Sigmoid colon (tissue), 7 donors: ENCODE measurements around the gene GFOD2. TPM values are rescaled to one million over a fixed set of nuclear protein-coding genes. Genes with fewer than 3 reads are reported as not detected.

Experiments
- DNase-seq: peaks from one replicate; pipeline ENCODE4 v3.0.0-alpha.2; 2019
- H3K27ac ChIP-seq, 4 donors: fragments of 200-600 bp; sonication (generic); one replicate each; pipeline ENCODE4 v1.5.1; 2016 to 2019; ENCODE audit warnings: mild to moderate bottlenecking in 1 of 4
- H3K27me3 ChIP-seq, 3 donors: fragments of 200-600 bp; sonication (generic); one replicate each; pipeline ENCODE4 v1.5.1; 2019; ENCODE audit warnings: mild to moderate bottlenecking in 1 of 3
- H3K36me3 ChIP-seq, 4 donors: fragments of 200-600 bp; sonication (generic); one replicate each; pipeline ENCODE4 v1.5.1; 2016 to 2019
- H3K4me1 ChIP-seq, 4 donors: fragments of 200-600 bp; sonication (generic); one replicate each; pipeline ENCODE4 v1.5.1; 2017 to 2019
- H3K4me3 ChIP-seq, 4 donors: fragments of 200-600 bp; sonication (generic); one replicate each; pipeline ENCODE4 v1.5.1; 2017 to 2019; ENCODE audit warnings: mild to moderate bottlenecking in 2 of 4, moderate library complexity in 1 of 4
- H3K9me3 ChIP-seq, 4 donors: fragments of 200-600 bp in 3 of 4; sonication (generic) in 3 of 4; one replicate each; pipeline versions ENCODE4 v1.5.1 to v1.6.1; 2013 to 2019
- EP300 ChIP-seq, 4 donors: sonication (generic); formaldehyde crosslinking; IDR thresholded peaks; one replicate each; pipeline ENCODE4 v1.6.1; 2017; ENCODE audit warnings: antibody characterized with exemption in 4 of 4
- POLR2A ChIP-seq, 2 donors: fragments of 450-650 bp; IDR thresholded peaks; one replicate each; pipeline ENCODE4 v1.6.1; 2016; ENCODE audit warnings: antibody characterized with exemption in 2 of 2, mild to moderate bottlenecking in 2 of 2, moderate library complexity in 2 of 2
- POLR2AphosphoS5 ChIP-seq, 4 donors: sonication (generic); formaldehyde crosslinking; IDR thresholded peaks; one replicate each; pipeline ENCODE4 v1.6.1; 2017; ENCODE audit warnings: antibody characterized with exemption in 4 of 4
- WGBS, 2 donors: extraction: QIAGEN DNeasy Blood & Tissue Kit; methylation state at CpG; one replicate each; pipeline ENCODE4 v1.1.7; 2013; 5-methylcytosine and 5-hydroxymethylcytosine counted together
- intact Hi-C: fragments of 100-400 bp; cut with DNase I; formaldehyde crosslinking; loops from one replicate; pipeline ENCODE4 v1.15.1; 2023
- polyA plus RNA-seq, 3 donors: library from polyadenylated mRNA; stranded (reverse); fragments of 200-250 nt; gene quantifications; one replicate each; pipeline ENCODE4 v1.2.3, GENCODE V29; 2013
- total RNA-seq, 4 donors: library from RNA; depleted of rRNA; stranded (reverse); fragments of >200 nt; gene quantifications; one replicate each; pipeline ENCODE4 v1.1.0, GENCODE V29; 2016
- TF ChIP-seq, protein P1 (sequence below), 4 experiments: fragments of 450-650 bp in 3 of 4; fragments of 200-600 bp in 1 of 4; IDR thresholded peaks; one replicate each; pipeline ENCODE4 v1.5.1; 2016 to 2019; ENCODE audit warnings: antibody characterized with exemption in 4 of 4, mild to moderate bottlenecking in 3 of 4, moderate library complexity in 2 of 4
- donor health status: healthy with polysubstance abuse.
- donor health status: Bipolar disorder and iron deficiency.
- donor health status: healthy.

The GFOD2 gene
- total and polyA plus RNA-seq, 7 donors = 8.1 to 19.5 (median 13.8) TPM

DNA sequence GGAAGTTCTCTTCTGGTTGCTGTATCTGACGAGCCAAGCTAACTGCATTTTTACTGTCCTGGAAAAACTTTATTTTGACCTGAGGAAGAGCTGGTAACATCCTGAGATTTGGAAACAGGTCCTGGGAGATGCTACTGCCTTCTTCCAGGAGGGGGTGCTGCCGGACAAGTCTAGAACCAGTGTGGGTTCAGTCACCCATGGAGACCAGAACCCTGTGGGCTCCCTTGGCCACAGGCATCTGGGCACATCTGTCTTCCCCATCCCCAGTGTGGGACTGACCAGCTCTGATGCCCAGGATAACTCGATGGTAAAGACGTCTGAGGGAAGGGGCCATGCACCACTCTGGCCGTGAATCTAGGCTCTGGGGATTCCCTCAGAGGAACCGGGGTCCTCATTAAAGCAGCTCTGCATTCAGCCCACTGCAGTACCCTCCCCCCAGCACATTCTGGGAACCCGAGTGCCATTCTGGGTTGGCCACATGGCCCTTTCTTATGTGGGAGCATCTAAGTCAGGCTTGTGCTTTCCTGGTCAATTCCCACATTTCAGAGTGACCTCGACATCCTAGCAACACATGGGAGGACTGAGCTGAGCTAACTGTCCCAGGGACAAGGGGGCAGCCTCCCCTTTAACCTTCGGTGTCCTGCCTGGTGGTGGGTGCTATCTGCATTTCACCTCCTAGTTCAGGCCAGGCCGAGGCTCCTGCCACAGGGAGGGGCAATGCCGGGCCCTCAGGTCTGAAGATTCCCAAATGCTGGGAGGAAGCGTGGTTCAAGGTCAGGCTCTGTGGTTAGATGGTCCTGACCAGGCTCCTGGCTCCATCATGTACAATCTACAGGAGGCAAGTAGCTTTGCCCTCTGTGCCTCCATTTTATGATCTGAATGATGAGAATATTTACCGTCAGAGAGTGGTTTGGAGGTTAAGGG is 46.1 kb downstream of the GFOD2 start:
- TF ChIP-seq, protein P1, sequence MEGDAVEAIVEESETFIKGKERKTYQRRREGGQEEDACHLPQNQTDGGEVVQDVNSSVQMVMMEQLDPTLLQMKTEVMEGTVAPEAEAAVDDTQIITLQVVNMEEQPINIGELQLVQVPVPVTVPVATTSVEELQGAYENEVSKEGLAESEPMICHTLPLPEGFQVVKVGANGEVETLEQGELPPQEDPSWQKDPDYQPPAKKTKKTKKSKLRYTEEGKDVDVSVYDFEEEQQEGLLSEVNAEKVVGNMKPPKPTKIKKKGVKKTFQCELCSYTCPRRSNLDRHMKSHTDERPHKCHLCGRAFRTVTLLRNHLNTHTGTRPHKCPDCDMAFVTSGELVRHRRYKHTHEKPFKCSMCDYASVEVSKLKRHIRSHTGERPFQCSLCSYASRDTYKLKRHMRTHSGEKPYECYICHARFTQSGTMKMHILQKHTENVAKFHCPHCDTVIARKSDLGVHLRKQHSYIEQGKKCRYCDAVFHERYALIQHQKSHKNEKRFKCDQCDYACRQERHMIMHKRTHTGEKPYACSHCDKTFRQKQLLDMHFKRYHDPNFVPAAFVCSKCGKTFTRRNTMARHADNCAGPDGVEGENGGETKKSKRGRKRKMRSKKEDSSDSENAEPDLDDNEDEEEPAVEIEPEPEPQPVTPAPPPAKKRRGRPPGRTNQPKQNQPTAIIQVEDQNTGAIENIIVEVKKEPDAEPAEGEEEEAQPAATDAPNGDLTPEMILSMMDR (IDR thresholded peaks at IDR 0.05) = peak in 3 of 4 experiments; percentile 57 to 74 (median 66)
- TF ChIP-seq POLR2A (IDR thresholded peaks at IDR 0.05) = no peak
- Histone ChIP-seq H3K27me3 (no peaks in the 10 kb centered on the region), H3K36me3 (no peaks in the 10 kb centered on the region), H3K4me3 (no peak overlapping the region), H3K4me1 (peaks cover 0 to 27% (median 24%) of the 10 kb centered on the region in 4 donors), H3K27ac (peak overlapping the region; percentile 58 to 72 (median 70)), H3K9me3 (no peaks in the 10 kb centered on the region)
- intact Hi-C loops = loop anchor here (2.0 to 5.0 kb wide), 2 partner anchors 46 to 144 kb away; partner anchors contain the start of gene GFOD2
- 28 to 54% methylated on average over 13 of the region's 13 CpGs for WGBS, 2 donors
- peak; percentile 83 for DNase-seq

GRCh38 chr16:67672306-67672705 is 46.8 kb downstream of the GFOD2 start:
- no peak for DNase-seq
- Histone ChIP-seq H3K27me3 (no peaks in the 10 kb centered on the region), H3K4me3 (no peak overlapping the region), H3K4me1 (peaks cover 0 to 33% (median 29%) of the 10 kb centered on the region in 4 donors), H3K27ac (peak overlapping the region in 1 of 4 donors; percentile 71), H3K36me3 (no peaks in the 10 kb centered on the region), H3K9me3 (no peaks in the 10 kb centered on the region)
- TF ChIP-seq, protein P1 (IDR thresholded peaks at IDR 0.05) = no peak
- TF ChIP-seq POLR2A (IDR thresholded peaks at IDR 0.05) (no peak), EP300 (IDR thresholded peaks at IDR 0.05) (no peak), POLR2AphosphoS5 (IDR thresholded peaks at IDR 0.05) (no peak)
- intact Hi-C loops = loop anchor here (2.0 to 5.0 kb wide), 2 partner anchors 46 to 145 kb away; partner anchors contain the start of gene GFOD2
- WGBS, 2 donors = 14 to 45% methylated on average over 4 of the region's 4 CpGs

DNA sequence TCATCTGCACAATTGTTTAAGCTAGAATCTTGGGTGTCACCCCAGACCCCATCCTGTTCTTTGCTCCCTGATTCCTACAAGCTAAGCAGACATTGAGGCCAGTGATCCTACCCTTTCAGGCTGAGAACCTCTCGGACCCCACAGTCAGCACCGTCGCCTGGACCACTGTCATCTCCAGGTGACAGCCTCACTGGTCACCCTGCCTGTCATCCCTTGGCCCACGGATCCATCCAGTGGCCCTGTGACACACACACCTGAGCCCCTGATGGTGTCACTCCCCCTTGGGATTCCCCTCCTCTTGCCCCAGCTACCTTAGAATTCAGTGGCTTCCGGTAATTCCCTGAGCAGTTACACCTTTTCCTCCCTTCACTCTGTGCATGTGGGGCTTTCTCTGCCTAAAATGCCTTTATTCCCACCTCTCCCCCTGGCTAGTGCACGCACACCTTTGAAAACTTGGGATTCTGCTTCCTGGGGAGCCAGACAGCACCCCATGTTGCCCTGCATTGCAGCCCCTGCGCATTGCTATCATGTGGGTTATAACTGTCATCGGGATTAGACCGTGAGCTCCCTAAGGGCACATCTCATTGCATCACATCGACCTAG is 49.5 kb downstream of the GFOD2 start:
- no peak overlapping the region for H3K27ac ChIP-seq
- WGBS, 2 donors = 93% methylated on average over 10 of the region's 10 CpGs
- H3K4me1 ChIP-seq = peaks cover 0 to 50% (median 44%) of the 10 kb centered on the region in 4 donors
- TF ChIP-seq, protein P1 (IDR thresholded peaks at IDR 0.05) = no peak
- TF ChIP-seq POLR2A (IDR thresholded peaks at IDR 0.05) = no peak
- no peak for TF ChIP-seq POLR2AphosphoS5 (IDR thresholded peaks at IDR 0.05)
- TF ChIP-seq EP300 (IDR thresholded peaks at IDR 0.05) = no peak
- no peak for DNase-seq
- intact Hi-C loops = loop anchor here (5.0 kb wide), 3 partner anchors 122 to 187 kb away; partner anchors contain the start of genes AGRP and ATP6V0D1
- no peak overlapping the region for H3K4me3 ChIP-seq
- no peaks in the 10 kb centered on the region for H3K9me3 ChIP-seq
- H3K36me3 ChIP-seq = no peaks in the 10 kb centered on the region
- no peaks in the 10 kb centered on the region for H3K27me3 ChIP-seq

GRCh38 chr16:67668495-67669157 is 50.5 kb downstream of the GFOD2 start:
- no peak for DNase-seq
- peaks cover 0 to 8% (median under 1%) of the 10 kb centered on the region in 4 donors for H3K36me3 ChIP-seq
- H3K27ac ChIP-seq = peak overlapping the region; percentile 91 to 95 (median 92)

More at GRCh38 chr16:67668495-67669157, 50.5 kb downstream of the GFOD2 start:
- WGBS, 2 donors = 76 to 84% methylated on average over 6 of the region's 6 CpGs
- Histone ChIP-seq H3K4me3 (no peak overlapping the region), H3K27me3 (no peaks in the 10 kb centered on the region), H3K9me3 (no peaks in the 10 kb centered on the region), H3K4me1 (peaks cover 0 to 40% (median 34%) of the 10 kb centered on the region in 4 donors)
- intact Hi-C loops = loop anchor here (1.0 to 5.0 kb wide), 3 partner anchors 121 to 186 kb away; partner anchors contain the start of genes AGRP and ATP6V0D1
- TF ChIP-seq EP300 (IDR thresholded peaks at IDR 0.05) = no peak
- TF ChIP-seq POLR2A (IDR thresholded peaks at IDR 0.05) = no peak
- no peak for TF ChIP-seq POLR2AphosphoS5 (IDR thresholded peaks at IDR 0.05)
- TF ChIP-seq, protein P1 (IDR thresholded peaks at IDR 0.05) = no peak
